H1 (cell line): ENCODE measurements around the gene KCTD20.

Experiments used
- CTCF ChIP-seq, 3 experiments: IDR thresholded peaks; 1 replicate in 2 of 3; 2 replicates in 1 of 3; pipeline versions ENCODE4 v1.5.1 to v1.6.1; 2011; ENCODE audit warnings: low read length in 3 of 3, mild to moderate bottlenecking in 3 of 3, inconsistent platforms in 2 of 3, low read depth in 1 of 3, moderate library complexity in 1 of 3; ENCODE audit not compliant: insufficient read depth in 1 of 3; ENCODE audit errors: control extremely low read depth in 1 of 3
- JUND ChIP-seq: IDR thresholded peaks from 2 replicates; pipeline ENCODE4 v1.6.1; 2011; ENCODE audit warnings: mild to moderate bottlenecking, improper control_type of control experiment, low read length
- MAFK ChIP-seq: IDR thresholded peaks from 2 replicates; pipeline ENCODE4 v1.6.1; 2012; ENCODE audit warnings: low read depth, mild to moderate bottlenecking, improper control_type of control experiment, low read length
- PHF8 ChIP-seq: fragments of 200-600 bp; sonication (generic); conservative IDR thresholded peaks from 2 replicates; pipeline ENCODE4 v1.7.1; 2012; ENCODE audit warnings: low read depth, mild to moderate bottlenecking, inconsistent platforms, low read length, moderate library complexity
- POLR2A ChIP-seq, 2 experiments: IDR thresholded peaks; 1 replicate in 1 of 2; 2 replicates in 1 of 2; pipeline ENCODE4 v1.6.1; 2011; ENCODE audit warnings: low read depth in 2 of 2, low read length in 2 of 2, mild to moderate bottlenecking in 2 of 2; ENCODE audit errors: control extremely low read depth in 1 of 2
- POLR2AphosphoS5 ChIP-seq: IDR thresholded peaks from 2 replicates; pipeline ENCODE4 v1.6.1; 2011; ENCODE audit warnings: low read depth, low read length
- RAD21 ChIP-seq, 2 experiments: IDR thresholded peaks in 1 of 2; conservative IDR thresholded peaks in 1 of 2; 2 replicates each; pipeline ENCODE4 v1.6.1; 2011; ENCODE audit warnings: low read depth in 2 of 2, low read length in 2 of 2, improper control_type of control experiment in 1 of 2, inconsistent platforms in 1 of 2, mild to moderate bottlenecking in 1 of 2, moderate library complexity in 1 of 2
- USF2 ChIP-seq: IDR thresholded peaks from 2 replicates; pipeline ENCODE4 v1.6.1; 2011; ENCODE audit warnings: low read length, improper control_type of control experiment

- TF ChIP-seq CTCF (IDR thresholded peaks at IDR 0.05; ENCODE audit: control extremely low read depth in 1 of 3, insufficient read depth in 1 of 3, low read depth in 1 of 3, low read length in 3 of 3) (no peak), POLR2A (IDR thresholded peaks at IDR 0.05; ENCODE audit: control extremely low read depth in 1 of 2, low read depth in 2 of 2, low read length in 2 of 2) (no peak), JUND (no peak), PHF8 (no peak), USF2 (no peak), POLR2AphosphoS5 (no peak), MAFK (no peak), RAD21 (IDR thresholded peaks at IDR 0.05 in 1 of 2, conservative IDR thresholded peaks at IDR 0.05 in 1 of 2; ENCODE audit: low read depth in 2 of 2, low read length in 2 of 2) (no peak)
These were observed 40.3 kb upstream of the KCTD20 start for GRCh38 chr6:36402481-36402880.
